Measurements from ENCODE around the gene CRTAC1. TPM values are rescaled to one million over a fixed set of nuclear protein-coding genes. Genes with fewer than 3 reads are reported as not detected.

CRTAC1 gene
- total and polyA plus RNA-seq, 9 of the 15 experiments (the other 6 are each of a cell fraction or from before 2014, with no cell fraction given) = not detected

GRCh38 chr10:97883092-97883485 lies 147.3 kb downstream of the CRTAC1 start (continued):
- TF ChIP-seq ETV5 (CRISPR knock-in tag; IDR thresholded peaks at IDR 0.05; ENCODE audit: low read depth) (no peak), ZNF512 (tag; IDR thresholded peaks at IDR 0.05) (no peak), NUFIP1 (IDR thresholded peaks at IDR 0.05; ENCODE audit: partially characterized antibody) (no peak), REST (IDR thresholded peaks at IDR 0.05; ENCODE audit: borderline replicate concordance) (no peak), REST (CRISPR knock-in tag; IDR thresholded peaks at IDR 0.05; ENCODE audit: low read depth) (no peak), ZNF740 (CRISPR knock-in tag; IDR thresholded peaks at IDR 0.05) (no peak), ZNF740 (tag; IDR thresholded peaks at IDR 0.05) (no peak)
